SK-N-SH (cell line): Measurements from ENCODE around the gene EPB41L3.

Source experiments
- CTCF ChIP-seq: fragments of 200-600 bp; sonication (generic); IDR thresholded peaks from 2 replicates; pipeline ENCODE4 v1.6.1; 2017; ENCODE audit warnings: antibody characterized with exemption, mild to moderate bottlenecking, moderate library complexity
- EP300 ChIP-seq, 2 experiments: IDR thresholded peaks; 2 replicates each; pipeline versions ENCODE4 v1.4.0 to v1.6.1; 2012; ENCODE audit warnings: borderline replicate concordance in 1 of 2, low read depth in 1 of 2, low read length in 1 of 2
- FOSL2 ChIP-seq: IDR thresholded peaks from 2 replicates; pipeline ENCODE4 v1.4.0; 2012; ENCODE audit warnings: low read depth, mild to moderate bottlenecking, moderate library complexity, borderline replicate concordance
- JUND ChIP-seq: IDR thresholded peaks from 2 replicates; pipeline ENCODE4 v1.4.0; 2012
- NRF1 ChIP-seq: IDR thresholded peaks from 2 replicates; pipeline ENCODE4 v1.6.1; 2012; ENCODE audit warnings: low read depth, mild to moderate bottlenecking, low read length
- SMC3 ChIP-seq: IDR thresholded peaks from 2 replicates; pipeline ENCODE4 v1.6.1; 2012; ENCODE audit warnings: low read depth, low read length, improper control_type of control experiment
- TAF1 ChIP-seq: IDR thresholded peaks from 2 replicates; pipeline ENCODE4 v1.6.1; 2012; ENCODE audit warnings: low read depth, mild to moderate bottlenecking, low read length, moderate library complexity, borderline replicate concordance
- TF ChIP-seq, protein P1 (sequence below): IDR thresholded peaks from 2 replicates; pipeline ENCODE4 v1.6.1; 2012; ENCODE audit warnings: mild to moderate bottlenecking, low read depth, low read length, moderate library complexity

GRCh38 chr18:5463831-5464230 lies 80.0 kb downstream of the EPB41L3 start:
- no peak for TF ChIP-seq SMC3
- TF ChIP-seq CTCF = no peak
- TF ChIP-seq FOSL2 = no peak
- TF ChIP-seq, protein P1, sequence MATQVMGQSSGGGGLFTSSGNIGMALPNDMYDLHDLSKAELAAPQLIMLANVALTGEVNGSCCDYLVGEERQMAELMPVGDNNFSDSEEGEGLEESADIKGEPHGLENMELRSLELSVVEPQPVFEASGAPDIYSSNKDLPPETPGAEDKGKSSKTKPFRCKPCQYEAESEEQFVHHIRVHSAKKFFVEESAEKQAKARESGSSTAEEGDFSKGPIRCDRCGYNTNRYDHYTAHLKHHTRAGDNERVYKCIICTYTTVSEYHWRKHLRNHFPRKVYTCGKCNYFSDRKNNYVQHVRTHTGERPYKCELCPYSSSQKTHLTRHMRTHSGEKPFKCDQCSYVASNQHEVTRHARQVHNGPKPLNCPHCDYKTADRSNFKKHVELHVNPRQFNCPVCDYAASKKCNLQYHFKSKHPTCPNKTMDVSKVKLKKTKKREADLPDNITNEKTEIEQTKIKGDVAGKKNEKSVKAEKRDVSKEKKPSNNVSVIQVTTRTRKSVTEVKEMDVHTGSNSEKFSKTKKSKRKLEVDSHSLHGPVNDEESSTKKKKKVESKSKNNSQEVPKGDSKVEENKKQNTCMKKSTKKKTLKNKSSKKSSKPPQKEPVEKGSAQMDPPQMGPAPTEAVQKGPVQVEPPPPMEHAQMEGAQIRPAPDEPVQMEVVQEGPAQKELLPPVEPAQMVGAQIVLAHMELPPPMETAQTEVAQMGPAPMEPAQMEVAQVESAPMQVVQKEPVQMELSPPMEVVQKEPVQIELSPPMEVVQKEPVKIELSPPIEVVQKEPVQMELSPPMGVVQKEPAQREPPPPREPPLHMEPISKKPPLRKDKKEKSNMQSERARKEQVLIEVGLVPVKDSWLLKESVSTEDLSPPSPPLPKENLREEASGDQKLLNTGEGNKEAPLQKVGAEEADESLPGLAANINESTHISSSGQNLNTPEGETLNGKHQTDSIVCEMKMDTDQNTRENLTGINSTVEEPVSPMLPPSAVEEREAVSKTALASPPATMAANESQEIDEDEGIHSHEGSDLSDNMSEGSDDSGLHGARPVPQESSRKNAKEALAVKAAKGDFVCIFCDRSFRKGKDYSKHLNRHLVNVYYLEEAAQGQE = no peak
- TF ChIP-seq TAF1 = no peak
- no peak for TF ChIP-seq EP300 (IDR thresholded peaks at IDR 0.05; ENCODE audit: borderline replicate concordance in 1 of 2, low read depth in 1 of 2, low read length in 1 of 2)
- no peak for TF ChIP-seq JUND
- TF ChIP-seq NRF1 = no peak
